K562 (cell line): ENCODE data around the gene ALG8. TPM values are rescaled to one million over a fixed set of nuclear protein-coding genes. Genes with fewer than 3 reads are reported as not detected.
A peak's percentile ranks its signal among the peaks of the same experiment; 100 is the strongest.

Experiments
- ADNP ChIP-seq: fragments of 200-800 bp; sonication (Bioruptor generic); IDR thresholded peaks from 2 replicates; pipeline ENCODE4 v1.6.1; 2016; ENCODE audit warnings: missing genetic modification characterization, missing compliant biosample characterization
- BRCA1 ChIP-seq, 2 experiments: fragments of 450-650 bp in 1 of 2; sonication (generic) in 1 of 2; formaldehyde crosslinking in 1 of 2; IDR thresholded peaks; 2 replicates each; pipeline versions ENCODE4 v1.5.0 to v1.6.1; 2017 to 2020; ENCODE audit warnings: mild to moderate bottlenecking in 1 of 2, missing genetic modification reagents in 1 of 2
- CREM ChIP-seq: IDR thresholded peaks from 2 replicates; pipeline ENCODE4 v1.6.1; 2014; ENCODE audit warnings: antibody characterized with exemption, low read depth
- FOXA3 ChIP-seq, 2 experiments: fragments of 450-650 bp in 1 of 2; sonication (generic) in 1 of 2; formaldehyde crosslinking; IDR thresholded peaks in 1 of 2; conservative IDR thresholded peaks in 1 of 2; 2 replicates each; pipeline versions ENCODE4 v1.4.0 to v1.8.0; 2020 to 2022; ENCODE audit warnings: mild to moderate bottlenecking in 2 of 2, missing genetic modification reagents in 1 of 2
- KDM2B ChIP-seq: fragments of 250-450 bp; sonication (Bioruptor Pico); IDR thresholded peaks from 2 replicates; pipeline ENCODE4 v1.8.0; 2021; ENCODE audit warnings: mild to moderate bottlenecking, moderate library complexity
- MAZ ChIP-seq, 2 experiments: fragments of 450-650 bp in 1 of 2; sonication (generic) in 1 of 2; formaldehyde crosslinking; IDR thresholded peaks in 1 of 2; conservative IDR thresholded peaks in 1 of 2; 2 replicates each; pipeline versions ENCODE4 v1.4.0 to v1.5.0; 2020; ENCODE audit warnings: mild to moderate bottlenecking in 1 of 2, missing genetic modification reagents in 1 of 2
- MCM3 ChIP-seq: fragments of 450-650 bp; IDR thresholded peaks from 2 replicates; pipeline ENCODE4 v1.6.1; 2016
- MTA1 ChIP-seq: fragments of 450-650 bp; IDR thresholded peaks from 2 replicates; pipeline ENCODE4 v1.6.1; 2017; ENCODE audit warnings: borderline replicate concordance
- MYBL2 ChIP-seq, 2 experiments: fragments of 450-650 bp in 1 of 2; sonication (generic) in 1 of 2; formaldehyde crosslinking in 1 of 2; IDR thresholded peaks; 2 replicates each; pipeline versions ENCODE4 v1.6.1 to v1.8.1; 2017 to 2022; ENCODE audit warnings: borderline replicate concordance in 1 of 2, inconsistent platforms in 1 of 2, low read depth in 1 of 2, mild to moderate bottlenecking in 1 of 2, missing genetic modification reagents in 1 of 2, moderate library complexity in 1 of 2
- MYC ChIP-seq, 2 experiments: fragments of 250-450 bp in 1 of 2; sonication (Bioruptor Pico) in 1 of 2; IDR thresholded peaks; 2 replicates each; pipeline versions ENCODE4 v1.5.1 to v1.6.1; 2012 to 2021; ENCODE audit warnings: low read depth in 2 of 2, borderline replicate concordance in 1 of 2, improper control_type of control experiment in 1 of 2, low read length in 1 of 2, mild to moderate bottlenecking in 1 of 2, moderate library complexity in 1 of 2
- RBM17 ChIP-seq: fragments of 200-400 bp; formaldehyde crosslinking; IDR thresholded peaks from 2 replicates; pipeline ENCODE4 v1.6.1; 2017; ENCODE audit warnings: low read depth, mild to moderate bottlenecking, low read length, borderline replicate concordance
- RFX1 ChIP-seq: fragments of 450-650 bp; IDR thresholded peaks from 2 replicates; pipeline ENCODE4 v1.6.1; 2016; ENCODE audit warnings: mild to moderate bottlenecking, moderate library complexity
- SIRT6 ChIP-seq: IDR thresholded peaks from one replicate; pipeline ENCODE4 v1.6.1; 2012; ENCODE audit warnings: low read depth, mild to moderate bottlenecking, control low read depth, inconsistent platforms, low read length, moderate library complexity
- U2AF2 ChIP-seq: fragments of 200-400 bp; formaldehyde crosslinking; optimal IDR thresholded peaks from 2 replicates; pipeline ENCODE3; 2017; ENCODE audit warnings: low read depth, mild to moderate bottlenecking, low read length
- ZFP36 ChIP-seq: fragments of 150-350 bp; IDR thresholded peaks from 2 replicates; pipeline ENCODE4 v1.6.1; 2018; ENCODE audit warnings: low read length, low read depth; ENCODE audit not compliant: partially characterized antibody
- ZNF436 ChIP-seq: fragments of 250-450, 450-650 bp; sonication (Bioruptor Pico); formaldehyde crosslinking; IDR thresholded peaks from 2 replicates; pipeline ENCODE4 v1.7.0; 2020; ENCODE audit warnings: mild to moderate bottlenecking
- ZNF589 ChIP-seq: fragments of 200-800 bp; sonication (Bioruptor generic); IDR thresholded peaks from 2 replicates; pipeline ENCODE4 v1.6.1; 2016; ENCODE audit warnings: low read depth, missing genetic modification characterization, missing compliant biosample characterization
- polyA plus RNA-seq, 8 experiments: library from polyadenylated mRNA; depleted of rRNA in 4 of 8; stranded (reverse) in 5 of 8; unstranded in 3 of 8; fragments of >200 nt; fragmentation: Nextera tagmentation in 2 of 8; fragmentation: Illumina TruSeq in 1 of 8; extraction: Ambion mirVana in 2 of 8; extraction: Trizol in 1 of 8; gene quantifications; 2 replicates each; pipeline versions ENCODE4 v1.2.1 to v1.2.3, GENCODE V29; 2011 to 2014; ENCODE audit warnings: inconsistent platforms in 1 of 8, missing spikeins in 1 of 8
- total RNA-seq, 7 experiments: library from RNA; depleted of rRNA in 6 of 7; stranded (reverse); fragments of >200 nt in 6 of 7; fragmentation: Illumina TruSeq in 2 of 7; extraction: Trizol in 2 of 7; gene quantifications; 2 replicates each; pipeline versions ENCODE4 v1.2.1 to v1.2.3, GENCODE V29; 2011 to 2021; ENCODE audit warnings: low replicate concordance in 1 of 7
- TF ChIP-seq, protein P1 (sequence below): fragments of 200-400 bp; formaldehyde crosslinking; IDR thresholded peaks from 2 replicates; pipeline ENCODE4 v1.6.1; 2017; ENCODE audit warnings: mild to moderate bottlenecking, low read depth, low read length, moderate library complexity
- TF ChIP-seq, protein P2 (sequence below): fragments of 200-800 bp; sonication (Bioruptor generic); IDR thresholded peaks from 2 replicates; pipeline ENCODE4 v1.6.1; 2016; ENCODE audit warnings: missing genetic modification characterization, missing compliant biosample characterization

ALG8 gene
- total and polyA plus RNA-seq, 9 of the 15 experiments (the other 6 are each of a cell fraction or from before 2014, with no cell fraction given), result 59.3 to 189 (median 106) TPM

DNA sequence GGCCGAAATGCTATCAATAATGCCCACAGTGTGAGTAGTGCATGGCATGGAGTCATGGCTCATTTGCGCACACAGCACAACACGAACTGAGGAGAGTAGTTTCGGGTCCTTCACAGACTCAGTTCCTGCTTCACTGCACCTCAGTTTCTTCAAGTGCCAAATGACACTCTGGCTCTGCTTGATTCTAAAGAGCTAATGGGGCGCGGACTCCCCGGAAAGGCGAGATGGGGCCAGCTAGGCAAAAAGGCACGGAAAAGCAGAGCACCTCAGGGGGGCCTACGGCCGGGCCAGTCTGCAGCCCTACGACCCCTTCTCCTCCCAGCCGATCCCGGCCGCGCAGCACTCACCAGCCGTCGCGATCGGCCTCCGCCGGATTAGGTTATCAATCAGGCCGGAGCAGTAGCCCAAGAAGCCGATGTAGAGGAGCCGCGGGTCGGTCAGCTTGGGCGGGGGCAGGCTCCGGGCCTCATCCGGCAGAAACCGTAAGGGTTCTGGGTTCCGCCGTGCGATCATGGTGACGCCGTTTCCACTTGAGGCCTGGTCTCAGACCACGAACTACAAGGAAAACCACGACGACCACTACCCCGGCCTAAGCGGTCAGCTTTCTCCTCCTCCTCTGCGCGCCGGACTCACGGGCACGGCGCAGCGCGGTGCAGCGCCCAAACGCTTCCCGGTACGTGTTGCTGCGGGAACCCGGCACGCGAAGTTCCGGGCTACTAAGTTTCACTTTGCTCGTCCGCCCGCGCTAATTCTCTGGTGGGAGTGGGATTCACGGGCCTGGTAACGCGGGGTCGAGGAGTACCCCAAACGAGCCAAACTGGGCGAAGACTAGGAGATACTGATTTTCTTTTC, 60.0 kb downstream of the ALG8 start, which contains the start of gene NDUFC2 (continued):
- TF ChIP-seq, protein P1, sequence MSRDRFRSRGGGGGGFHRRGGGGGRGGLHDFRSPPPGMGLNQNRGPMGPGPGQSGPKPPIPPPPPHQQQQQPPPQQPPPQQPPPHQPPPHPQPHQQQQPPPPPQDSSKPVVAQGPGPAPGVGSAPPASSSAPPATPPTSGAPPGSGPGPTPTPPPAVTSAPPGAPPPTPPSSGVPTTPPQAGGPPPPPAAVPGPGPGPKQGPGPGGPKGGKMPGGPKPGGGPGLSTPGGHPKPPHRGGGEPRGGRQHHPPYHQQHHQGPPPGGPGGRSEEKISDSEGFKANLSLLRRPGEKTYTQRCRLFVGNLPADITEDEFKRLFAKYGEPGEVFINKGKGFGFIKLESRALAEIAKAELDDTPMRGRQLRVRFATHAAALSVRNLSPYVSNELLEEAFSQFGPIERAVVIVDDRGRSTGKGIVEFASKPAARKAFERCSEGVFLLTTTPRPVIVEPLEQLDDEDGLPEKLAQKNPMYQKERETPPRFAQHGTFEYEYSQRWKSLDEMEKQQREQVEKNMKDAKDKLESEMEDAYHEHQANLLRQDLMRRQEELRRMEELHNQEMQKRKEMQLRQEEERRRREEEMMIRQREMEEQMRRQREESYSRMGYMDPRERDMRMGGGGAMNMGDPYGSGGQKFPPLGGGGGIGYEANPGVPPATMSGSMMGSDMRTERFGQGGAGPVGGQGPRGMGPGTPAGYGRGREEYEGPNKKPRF, result no peak
- TF ChIP-seq ZNF589 (CRISPR knock-in tag) (no peak; the same call in 1 of the 2 replicates), ZNF436 (no peak), MTA1 (no peak), CREM (peak; percentile 87), MAZ (CRISPR knock-in tag; conservative IDR thresholded peaks at IDR 0.05 in 1 of 2, IDR thresholded peaks at IDR 0.05 in 1 of 2) (peak; percentile 70 to 87), U2AF2 (no peak), SIRT6 (no peak), MCM3 (no peak), RFX1 (peak; percentile 34; the same call in 1 of the 2 replicates), FOXA3 (CRISPR knock-in tag; conservative IDR thresholded peaks at IDR 0.05 in 1 of 2, IDR thresholded peaks at IDR 0.05 in 1 of 2) (no peak), KDM2B (CRISPR knock-in tag) (peak; percentile 73; the same call in 1 of the 2 replicates), MYBL2 (IDR thresholded peaks at IDR 0.05; ENCODE audit: low read depth) (no peak), MYBL2 (CRISPR knock-in tag; IDR thresholded peaks at IDR 0.05; ENCODE audit: borderline replicate concordance) (no peak), MYC (IDR thresholded peaks at IDR 0.05; ENCODE audit: low read depth, low read length) (peak; percentile 86), MYC (CRISPR knock-in tag; IDR thresholded peaks at IDR 0.05; ENCODE audit: borderline replicate concordance, low read depth) (peak; percentile 58; the same call in 1 of the 2 replicates), RBM17 (no peak), ADNP (tag) (no peak), BRCA1 (IDR thresholded peaks at IDR 0.05) (no peak), BRCA1 (CRISPR knock-in tag; IDR thresholded peaks at IDR 0.05) (no peak), ZFP36 (peak; percentile 14)
- TF ChIP-seq, protein P2, sequence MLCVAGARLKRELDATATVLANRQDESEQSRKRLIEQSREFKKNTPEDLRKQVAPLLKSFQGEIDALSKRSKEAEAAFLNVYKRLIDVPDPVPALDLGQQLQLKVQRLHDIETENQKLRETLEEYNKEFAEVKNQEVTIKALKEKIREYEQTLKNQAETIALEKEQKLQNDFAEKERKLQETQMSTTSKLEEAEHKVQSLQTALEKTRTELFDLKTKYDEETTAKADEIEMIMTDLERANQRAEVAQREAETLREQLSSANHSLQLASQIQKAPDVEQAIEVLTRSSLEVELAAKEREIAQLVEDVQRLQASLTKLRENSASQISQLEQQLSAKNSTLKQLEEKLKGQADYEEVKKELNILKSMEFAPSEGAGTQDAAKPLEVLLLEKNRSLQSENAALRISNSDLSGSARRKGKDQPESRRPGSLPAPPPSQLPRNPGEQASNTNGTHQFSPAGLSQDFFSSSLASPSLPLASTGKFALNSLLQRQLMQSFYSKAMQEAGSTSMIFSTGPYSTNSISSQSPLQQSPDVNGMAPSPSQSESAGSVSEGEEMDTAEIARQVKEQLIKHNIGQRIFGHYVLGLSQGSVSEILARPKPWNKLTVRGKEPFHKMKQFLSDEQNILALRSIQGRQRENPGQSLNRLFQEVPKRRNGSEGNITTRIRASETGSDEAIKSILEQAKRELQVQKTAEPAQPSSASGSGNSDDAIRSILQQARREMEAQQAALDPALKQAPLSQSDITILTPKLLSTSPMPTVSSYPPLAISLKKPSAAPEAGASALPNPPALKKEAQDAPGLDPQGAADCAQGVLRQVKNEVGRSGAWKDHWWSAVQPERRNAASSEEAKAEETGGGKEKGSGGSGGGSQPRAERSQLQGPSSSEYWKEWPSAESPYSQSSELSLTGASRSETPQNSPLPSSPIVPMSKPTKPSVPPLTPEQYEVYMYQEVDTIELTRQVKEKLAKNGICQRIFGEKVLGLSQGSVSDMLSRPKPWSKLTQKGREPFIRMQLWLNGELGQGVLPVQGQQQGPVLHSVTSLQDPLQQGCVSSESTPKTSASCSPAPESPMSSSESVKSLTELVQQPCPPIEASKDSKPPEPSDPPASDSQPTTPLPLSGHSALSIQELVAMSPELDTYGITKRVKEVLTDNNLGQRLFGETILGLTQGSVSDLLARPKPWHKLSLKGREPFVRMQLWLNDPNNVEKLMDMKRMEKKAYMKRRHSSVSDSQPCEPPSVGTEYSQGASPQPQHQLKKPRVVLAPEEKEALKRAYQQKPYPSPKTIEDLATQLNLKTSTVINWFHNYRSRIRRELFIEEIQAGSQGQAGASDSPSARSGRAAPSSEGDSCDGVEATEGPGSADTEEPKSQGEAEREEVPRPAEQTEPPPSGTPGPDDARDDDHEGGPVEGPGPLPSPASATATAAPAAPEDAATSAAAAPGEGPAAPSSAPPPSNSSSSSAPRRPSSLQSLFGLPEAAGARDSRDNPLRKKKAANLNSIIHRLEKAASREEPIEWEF (CRISPR knock-in tag), result no peak
